T-helper 1 cell treated with Interleukin-12 subunit alpha and Interleukin-12 subunit beta and Interleukin-4 antibody, amounts not matched to agents 30 μg/mL and 1 μg/mL, for 36 hours (primary cell): ENCODE results near the gene CRYBG1.
"Not testable (repeated sequence)": the region's sequence is repeated elsewhere in the genome, so short reads cannot be mapped to it uniquely, and the experiment has no call there.

Source experiments
- H3K27ac Mint-ChIP-seq: one replicate; pipeline ENCODE4 v1.8.0; 2021; ENCODE audit warnings: mild to moderate bottlenecking, mixed read lengths
- H3K27me3 Mint-ChIP-seq: one replicate; pipeline ENCODE4 v1.8.0; 2021; ENCODE audit warnings: low read depth, mixed read lengths
- H3K36me3 Mint-ChIP-seq: one replicate; pipeline ENCODE4 v1.8.0; 2021; ENCODE audit warnings: low read depth, mixed read lengths
- H3K4me1 Mint-ChIP-seq: one replicate; pipeline ENCODE4 v1.8.0; 2021; ENCODE audit warnings: low read depth, mixed read lengths
- H3K4me3 Mint-ChIP-seq: one replicate; pipeline ENCODE4 v1.8.0; 2021; ENCODE audit warnings: mild to moderate bottlenecking, moderate library complexity, mixed read lengths
- H3K9me3 Mint-ChIP-seq: one replicate; pipeline ENCODE4 v1.8.0; 2021; ENCODE audit warnings: mixed read lengths

CRYBG1 gene

DNA sequence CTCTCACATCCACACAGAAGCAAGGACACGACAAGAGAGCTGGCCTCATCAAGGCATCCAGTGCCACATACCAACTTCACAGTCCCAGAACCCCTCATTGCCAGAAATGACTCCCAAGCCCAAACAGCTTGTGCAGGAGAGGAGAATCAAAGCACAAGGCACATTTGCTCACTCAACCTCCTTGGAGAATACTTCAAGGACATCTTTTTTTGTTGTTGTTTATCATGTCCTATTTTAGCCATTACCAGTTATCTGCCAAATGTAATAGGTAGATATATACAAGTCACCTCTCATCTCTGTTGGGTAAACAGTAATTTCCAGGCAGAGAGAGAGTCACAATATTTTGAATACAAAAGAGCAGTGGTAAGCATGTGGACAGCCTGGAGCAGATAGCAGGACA, 221.0 kb downstream of the CRYBG1 start:
- Mint-ChIP-seq H3K9me3 (no peaks in the 10 kb centered on the region), H3K4me1 (no peaks in the 10 kb centered on the region), H3K4me3 (no peak overlapping the region), H3K27me3 (no peaks in the 10 kb centered on the region), H3K36me3 (peaks cover 6% of the 10 kb centered on the region), H3K27ac (no peak overlapping the region)

DNA sequence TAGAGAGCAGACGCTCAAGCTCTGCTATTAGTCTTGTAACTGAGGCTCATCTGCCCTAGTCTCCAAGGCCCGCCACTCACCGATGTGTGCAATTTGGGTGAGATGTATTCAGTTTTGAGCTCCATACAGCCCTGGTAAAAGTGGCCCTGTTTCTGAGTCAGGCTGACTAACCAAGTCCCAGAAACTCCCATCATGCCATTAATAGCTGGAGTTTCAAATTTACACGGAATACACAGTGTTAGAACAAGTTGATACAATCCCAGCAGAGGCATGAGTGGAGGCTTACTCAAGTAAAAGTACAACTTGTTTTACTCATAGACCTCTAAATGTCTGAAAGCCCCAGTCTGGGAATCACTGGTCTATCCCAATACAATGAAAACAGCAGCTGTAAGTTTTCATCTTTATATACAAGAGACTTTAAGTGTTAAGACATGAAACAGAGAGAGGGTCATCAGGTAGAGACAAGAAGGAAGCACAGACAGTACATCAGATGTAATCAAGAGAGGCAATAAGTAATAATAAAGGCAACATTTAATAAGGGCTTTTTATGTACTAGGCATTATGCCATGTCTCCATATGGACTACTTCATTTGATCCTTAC, 226.4 kb downstream of the CRYBG1 start:
- peaks cover 6% of the 10 kb centered on the region for H3K36me3 Mint-ChIP-seq
- no peaks in the 10 kb centered on the region for H3K4me1 Mint-ChIP-seq
- H3K4me3 Mint-ChIP-seq = no peak overlapping the region
- no peaks in the 10 kb centered on the region for H3K27me3 Mint-ChIP-seq
- H3K9me3 Mint-ChIP-seq = no peaks in the 10 kb centered on the region
- H3K27ac Mint-ChIP-seq = no peak overlapping the region

DNA sequence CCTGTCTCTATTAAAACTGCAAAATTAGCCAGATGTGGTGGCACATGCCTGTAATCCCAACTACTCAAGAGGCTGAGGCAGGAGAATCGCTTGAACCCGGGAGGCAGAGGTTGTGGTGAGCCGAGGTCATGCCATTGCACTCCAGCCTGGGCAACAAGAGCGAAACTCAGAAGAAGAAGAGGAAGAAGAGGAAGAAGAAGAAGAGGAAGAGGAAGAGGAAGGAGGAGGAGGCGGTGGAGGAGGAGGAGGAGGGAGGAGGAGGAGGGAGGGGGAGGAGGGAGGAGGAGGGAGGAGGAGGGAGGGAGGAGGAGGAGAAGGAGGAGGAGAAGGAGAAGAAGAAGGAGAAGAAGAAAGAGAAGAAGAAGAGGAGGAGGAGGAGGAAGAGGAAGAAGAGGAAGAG, 228.4 kb downstream of the CRYBG1 start:
- H3K27ac Mint-ChIP-seq, H3K36me3 Mint-ChIP-seq, H3K4me1 Mint-ChIP-seq, H3K27me3 Mint-ChIP-seq, H3K9me3 Mint-ChIP-seq, H3K4me3 Mint-ChIP-seq: not testable (repeated sequence)

DNA sequence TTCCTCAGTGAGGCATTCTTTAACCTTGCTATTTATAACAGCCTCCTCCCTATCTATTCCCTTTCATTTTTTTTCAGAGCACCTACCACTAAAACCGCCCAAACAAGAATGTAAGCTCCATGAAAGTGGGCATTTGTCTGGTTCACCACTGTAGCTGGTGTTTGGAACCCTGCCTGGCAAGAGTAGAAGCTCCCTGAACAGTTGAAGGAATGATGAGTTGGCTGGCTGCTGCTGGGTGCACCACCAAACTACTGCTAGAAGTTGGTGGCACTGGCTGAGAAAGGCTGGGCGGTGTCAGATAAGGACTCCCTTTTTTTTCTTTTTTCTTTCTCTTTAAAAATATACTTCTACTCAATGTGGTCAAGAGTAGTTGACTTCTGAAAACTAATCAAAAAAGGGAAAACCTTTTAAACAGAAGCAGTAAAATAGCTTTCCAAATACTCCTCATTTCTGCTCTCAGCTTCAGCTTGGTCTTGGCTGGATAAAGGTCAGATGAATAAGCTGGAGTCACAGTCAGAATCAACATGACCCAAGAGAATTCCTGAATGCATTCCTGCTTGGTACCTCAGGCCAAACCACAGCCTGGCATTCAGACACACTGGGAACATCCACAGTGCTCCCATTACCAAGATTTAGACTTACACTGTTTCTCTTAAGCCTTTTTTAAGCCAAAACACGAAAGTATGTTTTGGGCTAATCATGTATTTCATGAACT, 230.8 kb downstream of the CRYBG1 start:
- no peaks in the 10 kb centered on the region for H3K9me3 Mint-ChIP-seq
- H3K27me3 Mint-ChIP-seq = no peaks in the 10 kb centered on the region
- H3K4me3 Mint-ChIP-seq = no peak overlapping the region
- H3K36me3 Mint-ChIP-seq = peaks cover 3% of the 10 kb centered on the region
- no peaks in the 10 kb centered on the region for H3K4me1 Mint-ChIP-seq
- H3K27ac Mint-ChIP-seq = no peak overlapping the region

DNA sequence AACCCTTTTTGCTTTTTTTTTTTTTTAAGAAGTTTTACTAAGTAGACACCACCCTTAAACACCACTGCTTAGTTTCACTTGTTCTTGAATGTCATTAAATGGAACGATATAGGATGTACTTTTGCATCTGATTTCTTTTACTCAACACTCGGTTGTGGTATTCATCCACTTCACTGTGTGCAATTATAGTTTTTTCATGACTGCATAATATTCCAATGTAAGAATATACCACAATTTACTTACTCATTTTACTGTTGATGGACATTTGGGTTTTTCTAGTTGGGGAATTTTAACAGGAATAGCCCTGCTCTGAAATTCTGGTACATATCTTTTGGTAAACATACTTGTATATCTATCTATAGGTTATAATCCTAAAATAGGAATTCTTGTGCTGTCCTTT, 238.9 kb downstream of the CRYBG1 start:
- H3K27me3 Mint-ChIP-seq = no peaks in the 10 kb centered on the region
- H3K36me3 Mint-ChIP-seq = peaks cover 6% of the 10 kb centered on the region
- no peaks in the 10 kb centered on the region for H3K9me3 Mint-ChIP-seq
- no peak overlapping the region for H3K4me3 Mint-ChIP-seq
- no peaks in the 10 kb centered on the region for H3K4me1 Mint-ChIP-seq
- H3K27ac Mint-ChIP-seq = no peak overlapping the region

DNA sequence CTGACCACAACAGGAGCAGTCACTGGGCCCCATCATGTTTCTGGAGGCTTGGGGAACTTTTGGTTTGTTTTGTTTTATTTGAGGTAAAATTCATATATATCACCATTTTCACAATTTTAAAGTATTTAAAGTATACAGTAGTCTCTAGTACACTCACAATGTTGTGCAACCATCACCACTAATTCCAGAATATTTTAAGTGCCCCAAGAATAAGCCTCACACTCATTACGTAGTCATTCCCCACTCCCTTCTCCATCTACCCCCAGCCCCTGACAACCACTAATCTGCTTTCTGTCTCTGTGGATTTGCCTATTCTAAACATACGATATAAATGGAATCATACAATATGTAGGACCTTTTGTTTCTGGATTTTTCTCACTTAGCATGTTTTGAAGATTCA, 239.8 kb downstream of the CRYBG1 start:
- H3K27me3 Mint-ChIP-seq = no peaks in the 10 kb centered on the region
- H3K4me3 Mint-ChIP-seq = no peak overlapping the region
- H3K4me1 Mint-ChIP-seq = no peaks in the 10 kb centered on the region
- H3K9me3 Mint-ChIP-seq = no peaks in the 10 kb centered on the region
- H3K36me3 Mint-ChIP-seq = peaks cover 6% of the 10 kb centered on the region
- no peak overlapping the region for H3K27ac Mint-ChIP-seq

DNA sequence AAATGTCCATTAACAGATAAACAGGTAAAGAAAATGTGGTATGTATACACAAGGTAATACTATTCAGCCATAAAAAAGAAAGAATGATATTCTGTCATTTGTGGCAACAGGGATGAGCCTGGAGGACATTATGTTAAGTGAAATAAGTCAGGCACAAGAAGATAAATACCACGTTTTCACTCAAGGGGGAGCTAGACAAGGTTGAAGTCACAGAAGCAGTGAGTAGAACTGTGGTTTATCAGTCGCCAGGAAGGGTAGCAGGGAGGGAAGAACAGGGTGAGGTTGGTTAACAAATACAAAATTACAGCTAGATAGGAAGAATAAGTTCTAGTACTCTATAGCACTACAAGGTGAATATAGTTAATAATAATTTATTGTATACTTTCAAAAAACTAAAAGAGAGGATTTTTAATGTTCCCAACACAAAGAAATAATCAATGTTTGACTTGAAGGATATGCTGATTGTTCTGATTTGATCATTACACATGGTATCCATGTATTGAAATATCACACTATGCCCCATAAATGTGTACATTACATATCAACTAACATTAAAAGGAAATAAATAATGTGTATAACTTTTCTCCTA, 247.7 kb downstream of the CRYBG1 start:
- H3K36me3 Mint-ChIP-seq = peaks cover 5% of the 10 kb centered on the region
- no peaks in the 10 kb centered on the region for H3K9me3 Mint-ChIP-seq
- peaks cover 7% of the 10 kb centered on the region for H3K4me1 Mint-ChIP-seq
- H3K27me3 Mint-ChIP-seq = no peaks in the 10 kb centered on the region
- H3K4me3 Mint-ChIP-seq = no peak overlapping the region
- H3K27ac Mint-ChIP-seq = no peak overlapping the region

DNA sequence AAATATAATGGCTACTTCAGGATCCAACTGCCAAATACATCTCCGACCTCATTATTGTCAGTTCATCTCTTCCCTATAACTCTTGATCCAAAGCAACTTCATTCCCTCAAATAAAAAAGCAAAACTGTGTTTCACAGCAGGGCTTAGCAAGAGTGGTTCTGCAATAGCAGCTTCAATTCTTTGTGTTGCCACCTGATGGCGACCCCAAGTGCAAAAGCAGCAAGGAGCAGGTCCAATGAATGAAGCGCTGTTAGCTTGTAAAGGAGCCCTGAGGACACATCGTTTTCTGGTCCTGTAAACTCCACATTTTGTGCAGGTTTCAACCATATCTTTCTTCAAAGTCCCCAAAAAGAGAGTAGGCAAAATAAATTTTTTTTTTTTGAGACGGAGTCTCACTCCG, 249.2 kb downstream of the CRYBG1 start:
- Mint-ChIP-seq H3K27ac (no peak overlapping the region), H3K4me3 (no peak overlapping the region), H3K9me3 (no peaks in the 10 kb centered on the region), H3K36me3 (peaks cover 9% of the 10 kb centered on the region), H3K27me3 (no peaks in the 10 kb centered on the region), H3K4me1 (peaks cover 20% of the 10 kb centered on the region)

DNA sequence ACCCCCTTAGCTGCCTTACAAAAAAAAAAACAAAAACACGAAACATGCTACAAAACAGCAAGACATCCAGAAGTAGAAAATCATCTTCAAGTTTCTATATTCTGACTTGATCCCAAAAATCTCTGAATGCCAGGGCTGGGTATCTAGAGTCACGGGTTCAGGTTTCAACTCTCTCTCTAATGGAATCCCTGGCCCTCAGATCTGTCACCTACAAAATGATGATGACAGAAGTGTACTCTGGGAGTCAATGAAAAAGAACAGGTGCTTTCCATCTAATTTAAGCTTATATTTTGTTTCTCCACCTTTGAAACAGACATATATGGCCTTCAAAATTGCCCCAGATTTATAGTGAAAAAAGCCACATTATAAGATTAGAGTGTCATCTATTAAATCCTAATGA, 250.5 kb downstream of the CRYBG1 start:
- Mint-ChIP-seq H3K27me3 (no peaks in the 10 kb centered on the region), H3K27ac (no peak overlapping the region), H3K4me3 (no peak overlapping the region), H3K36me3 (peaks cover 9% of the 10 kb centered on the region), H3K4me1 (peaks cover 22% of the 10 kb centered on the region), H3K9me3 (no peaks in the 10 kb centered on the region)

DNA sequence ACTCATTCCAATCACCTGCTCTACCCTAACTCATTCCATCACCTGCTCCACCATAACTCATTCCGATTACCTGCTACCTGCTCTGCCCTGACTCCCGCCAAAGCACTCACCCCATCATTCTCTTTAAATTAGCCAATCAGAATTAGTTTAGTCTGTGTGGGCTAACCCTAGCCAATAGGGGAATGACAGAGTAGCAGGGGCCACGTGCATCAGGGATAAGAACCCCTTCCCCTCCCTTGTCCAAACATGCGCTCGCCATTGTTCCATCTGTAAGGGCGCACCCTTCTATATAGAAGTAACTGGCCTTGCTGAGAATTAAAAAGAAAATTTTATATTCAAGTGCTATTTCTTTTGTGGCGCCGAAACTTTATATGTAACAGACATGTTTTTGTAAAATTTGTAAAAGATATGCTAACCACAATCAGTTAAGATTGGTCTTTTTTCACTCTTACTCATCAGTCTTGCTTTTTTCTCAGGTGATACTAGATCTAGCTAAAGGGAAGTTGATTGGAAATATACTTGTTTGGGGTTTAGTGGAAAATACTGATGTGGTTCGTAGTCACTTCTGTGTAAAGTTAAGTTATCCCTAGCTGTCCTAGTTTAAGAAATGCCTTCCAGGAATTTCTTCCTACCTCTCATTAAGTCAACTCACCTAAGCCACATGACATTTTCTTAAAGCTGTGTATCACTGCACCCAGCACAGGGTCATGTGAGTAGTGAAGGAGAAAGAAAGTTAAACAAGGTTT, 252.3 kb downstream of the CRYBG1 start:
- no peak overlapping the region for H3K4me3 Mint-ChIP-seq
- H3K27me3 Mint-ChIP-seq = no peaks in the 10 kb centered on the region
- peaks cover 22% of the 10 kb centered on the region for H3K4me1 Mint-ChIP-seq
- H3K9me3 Mint-ChIP-seq = no peaks in the 10 kb centered on the region
- peaks cover 9% of the 10 kb centered on the region for H3K36me3 Mint-ChIP-seq
- H3K27ac Mint-ChIP-seq = no peak overlapping the region

DNA sequence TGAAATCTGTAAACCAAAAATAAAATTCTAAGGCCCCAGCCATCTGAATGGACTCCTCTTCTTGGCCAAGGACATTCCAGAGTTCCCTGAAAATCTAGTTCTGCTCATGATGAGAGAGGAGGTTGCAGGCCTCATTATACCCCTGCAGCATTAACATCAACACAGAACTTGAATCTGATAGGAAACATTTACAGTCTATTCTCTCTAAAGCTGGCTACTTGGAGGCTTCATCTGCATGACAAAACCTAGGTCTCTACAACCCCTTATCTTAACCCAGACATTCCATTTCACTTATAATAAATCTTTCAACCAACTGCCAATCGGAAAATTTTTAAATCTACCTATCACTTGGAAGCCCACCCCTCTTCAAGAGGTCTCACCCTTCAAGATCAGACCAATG, 253.1 kb downstream of the CRYBG1 start:
- no peaks in the 10 kb centered on the region for H3K9me3 Mint-ChIP-seq
- H3K4me1 Mint-ChIP-seq = peaks cover 20% of the 10 kb centered on the region
- no peak overlapping the region for H3K27ac Mint-ChIP-seq

DNA sequence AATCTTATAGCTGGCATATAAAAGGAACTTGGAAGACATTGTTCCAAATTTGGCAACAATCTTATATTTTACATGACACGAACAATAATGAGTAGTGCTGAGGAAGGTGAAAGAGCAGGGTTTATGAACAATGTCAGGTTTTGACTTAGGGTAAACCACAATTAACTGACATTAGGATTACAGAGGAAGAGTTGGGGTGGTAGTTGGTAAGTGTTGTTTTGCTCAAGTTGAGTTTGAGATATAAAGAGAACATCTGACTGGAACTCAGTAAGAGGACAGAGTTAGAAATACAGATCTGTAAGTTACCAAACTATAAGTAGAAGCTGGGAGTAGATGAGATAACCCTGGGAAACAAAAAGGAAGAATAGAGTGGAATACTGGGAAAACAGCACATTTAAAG, 253.6 kb downstream of the CRYBG1 start:
- Mint-ChIP-seq H3K27ac (no peak overlapping the region), H3K9me3 (no peaks in the 10 kb centered on the region), H3K36me3 (peaks cover 17% of the 10 kb centered on the region), H3K27me3 (no peaks in the 10 kb centered on the region), H3K4me3 (no peak overlapping the region), H3K4me1 (peaks cover 20% of the 10 kb centered on the region)

More for the DNA sequence above, 253.1 kb downstream of the CRYBG1 start:
- no peaks in the 10 kb centered on the region for H3K27me3 Mint-ChIP-seq
- H3K36me3 Mint-ChIP-seq = peaks cover 12% of the 10 kb centered on the region
- no peak overlapping the region for H3K4me3 Mint-ChIP-seq

DNA sequence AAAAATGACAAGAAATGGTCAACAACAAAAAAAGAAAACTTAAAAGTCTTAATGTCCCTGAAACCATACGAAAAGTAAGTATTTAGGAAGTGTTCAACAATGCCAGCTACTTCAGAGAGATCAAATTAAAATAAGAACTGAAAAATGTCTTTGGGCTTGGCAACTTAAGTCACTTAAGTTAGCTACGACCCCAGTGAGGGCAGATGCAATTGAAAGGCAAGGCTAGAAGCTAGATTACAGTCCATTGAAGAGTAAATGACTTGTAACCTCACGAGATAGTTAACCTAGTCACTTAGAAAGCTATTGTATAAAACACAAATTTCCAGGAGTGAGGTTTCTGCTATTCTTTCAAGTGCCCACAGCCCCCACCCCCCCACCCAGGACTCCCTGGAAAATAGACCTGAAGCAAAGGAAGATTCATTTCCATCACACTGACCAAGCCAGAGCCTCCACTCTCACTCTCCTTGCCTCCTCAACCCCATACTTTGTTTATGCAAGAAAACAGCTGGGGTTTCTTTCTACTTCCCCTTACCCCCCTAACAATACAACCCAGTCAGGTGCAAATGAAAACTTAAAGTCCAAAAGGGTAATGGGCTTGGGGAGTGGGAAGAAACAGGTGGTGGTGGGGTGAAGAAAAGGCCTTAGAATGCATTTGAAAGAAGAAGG, 254.2 kb downstream of the CRYBG1 start:
- H3K27ac Mint-ChIP-seq = no peak overlapping the region
- no peaks in the 10 kb centered on the region for H3K27me3 Mint-ChIP-seq
- H3K36me3 Mint-ChIP-seq = peaks cover 17% of the 10 kb centered on the region
- H3K9me3 Mint-ChIP-seq = no peaks in the 10 kb centered on the region
- no peak overlapping the region for H3K4me3 Mint-ChIP-seq
- H3K4me1 Mint-ChIP-seq = peaks cover 20% of the 10 kb centered on the region

DNA sequence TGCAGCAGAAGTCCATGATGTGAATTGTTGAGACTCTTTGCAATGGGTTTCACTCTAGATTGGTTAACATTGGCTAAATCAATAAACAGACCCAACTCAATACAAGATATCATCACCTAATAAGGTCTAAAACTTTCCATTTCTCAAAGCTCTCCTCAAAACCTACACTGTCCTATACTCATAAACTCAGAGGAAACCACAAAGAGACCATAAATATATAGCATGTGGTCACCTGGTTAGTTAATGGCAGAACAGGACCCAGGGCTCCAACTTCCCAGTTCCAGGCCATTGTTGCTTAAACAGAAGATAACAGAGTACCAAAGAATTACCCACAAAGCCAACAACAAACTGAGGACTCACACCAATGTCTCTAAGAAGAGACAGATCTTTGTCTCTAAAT, 256.8 kb downstream of the CRYBG1 start:
- no peaks in the 10 kb centered on the region for H3K9me3 Mint-ChIP-seq
- no peak overlapping the region for H3K4me3 Mint-ChIP-seq
- peaks cover 17% of the 10 kb centered on the region for H3K36me3 Mint-ChIP-seq
- no peak overlapping the region for H3K27ac Mint-ChIP-seq
- peaks cover 22% of the 10 kb centered on the region for H3K4me1 Mint-ChIP-seq
- no peaks in the 10 kb centered on the region for H3K27me3 Mint-ChIP-seq
